Nephron progenitor cell (in vitro differentiated cells): ENCODE measurements around the gene CIAO2A.

Experiments
- DNase-seq: peaks from one replicate; pipeline ENCODE4 v3.0.0; 2021
- H3K27ac Mint-ChIP-seq: 2 replicates; pipeline ENCODE4 v1.8.0; 2021; ENCODE audit warnings: mild to moderate bottlenecking, moderate library complexity, mixed read lengths
- H3K27me3 Mint-ChIP-seq: 2 replicates; pipeline ENCODE4 v1.8.0; 2021; ENCODE audit warnings: mild to moderate bottlenecking, low read depth, mixed read lengths; ENCODE audit not compliant: poor library complexity
- H3K36me3 Mint-ChIP-seq: 2 replicates; pipeline ENCODE4 v1.8.0; 2021; ENCODE audit warnings: low read depth, mixed read lengths
- H3K4me1 Mint-ChIP-seq: 2 replicates; pipeline ENCODE4 v1.8.0; 2021; ENCODE audit warnings: mixed read lengths
- H3K4me3 Mint-ChIP-seq: 2 replicates; pipeline ENCODE4 v1.8.0; 2021; ENCODE audit warnings: mild to moderate bottlenecking, moderate library complexity, mixed read lengths
- H3K9me3 Mint-ChIP-seq: 2 replicates; pipeline ENCODE4 v1.8.0; 2021; ENCODE audit warnings: mild to moderate bottlenecking, moderate library complexity, mixed read lengths
- CTCF ChIP-seq: fragments of 200-600 bp; sonication (generic); IDR thresholded peaks from 2 replicates; pipeline ENCODE4 v1.5.0; 2021; ENCODE audit warnings: antibody characterized with exemption

CIAO2A gene

DNA sequence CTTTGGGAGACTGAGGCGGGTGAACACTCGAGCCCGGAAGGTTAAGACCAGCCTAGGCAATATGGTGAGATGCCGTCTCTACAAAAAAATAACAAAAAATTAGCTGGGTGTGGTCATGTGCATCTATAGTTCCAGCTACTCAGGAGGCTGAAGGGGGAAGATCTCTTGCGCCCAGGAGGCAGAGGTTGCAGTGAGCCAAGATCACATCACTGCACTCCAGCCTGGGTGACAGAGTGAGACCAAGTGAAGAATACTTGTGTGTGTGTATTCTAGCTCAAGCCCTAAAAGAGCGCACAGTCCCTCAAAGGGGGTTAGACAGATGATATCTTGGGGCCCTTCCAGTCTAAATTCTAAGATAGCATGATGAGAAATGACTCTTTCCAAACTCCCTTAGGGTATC, 71.1 kb downstream of the CIAO2A start:
- Mint-ChIP-seq H3K27ac (no peak overlapping the region), H3K27me3 (peaks cover 15% of the 10 kb centered on the region), H3K4me3 (no peak overlapping the region), H3K4me1 (peaks cover 13% of the 10 kb centered on the region), H3K9me3 (peaks cover 10% of the 10 kb centered on the region), H3K36me3 (peaks cover 9% of the 10 kb centered on the region)
- no peak for DNase-seq
- no peak for TF ChIP-seq CTCF
